Subcutaneous adipose tissue (tissue), 4 donors: ENCODE data around the gene PRDM5. TPM values are rescaled to one million over a fixed set of nuclear protein-coding genes. Genes with fewer than 3 reads are reported as not detected.

Experiments used
- small RNA-seq: library from RNA; depleted of rRNA; stranded (forward); fragments of <200 nt; gene quantifications from one replicate; pipeline ENCODE3, GENCODE V24; 2016
- total RNA-seq, 4 donors: library from RNA; depleted of rRNA; stranded (reverse); fragments of >200 nt; gene quantifications; one replicate each; pipeline ENCODE4 v1.1.0, GENCODE V29; 2016
- TF ChIP-seq, protein P1 (sequence below): fragments of 450-650 bp; IDR thresholded peaks from one replicate; pipeline ENCODE4 v1.5.1; 2016; ENCODE audit warnings: low read depth, mild to moderate bottlenecking, control low read depth, antibody characterized with exemption, moderate library complexity

The PRDM5 gene
- total RNA-seq, 4 donors from 2014 or later = 7.3 to 15.4 (median 11.1) TPM

- TF ChIP-seq, protein P1, sequence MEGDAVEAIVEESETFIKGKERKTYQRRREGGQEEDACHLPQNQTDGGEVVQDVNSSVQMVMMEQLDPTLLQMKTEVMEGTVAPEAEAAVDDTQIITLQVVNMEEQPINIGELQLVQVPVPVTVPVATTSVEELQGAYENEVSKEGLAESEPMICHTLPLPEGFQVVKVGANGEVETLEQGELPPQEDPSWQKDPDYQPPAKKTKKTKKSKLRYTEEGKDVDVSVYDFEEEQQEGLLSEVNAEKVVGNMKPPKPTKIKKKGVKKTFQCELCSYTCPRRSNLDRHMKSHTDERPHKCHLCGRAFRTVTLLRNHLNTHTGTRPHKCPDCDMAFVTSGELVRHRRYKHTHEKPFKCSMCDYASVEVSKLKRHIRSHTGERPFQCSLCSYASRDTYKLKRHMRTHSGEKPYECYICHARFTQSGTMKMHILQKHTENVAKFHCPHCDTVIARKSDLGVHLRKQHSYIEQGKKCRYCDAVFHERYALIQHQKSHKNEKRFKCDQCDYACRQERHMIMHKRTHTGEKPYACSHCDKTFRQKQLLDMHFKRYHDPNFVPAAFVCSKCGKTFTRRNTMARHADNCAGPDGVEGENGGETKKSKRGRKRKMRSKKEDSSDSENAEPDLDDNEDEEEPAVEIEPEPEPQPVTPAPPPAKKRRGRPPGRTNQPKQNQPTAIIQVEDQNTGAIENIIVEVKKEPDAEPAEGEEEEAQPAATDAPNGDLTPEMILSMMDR = no peak
Observed at GRCh38 chr4:120658772-120659171, 263.8 kb downstream of the PRDM5 start.

- TF ChIP-seq, protein P1 = no peak
Observed at GRCh38 chr4:120653804-120654573, 268.5 kb downstream of the PRDM5 start.

Small RNAs within 50 kb of the gene (small RNA-seq; reads per million reads assigned to genes)
- gene RNU6-550P = not detected

Other genes starting within 250 kb of the PRDM5 start
- gene NDNF, start 149.8 kb upstream of the PRDM5 start, total RNA-seq = 1 to 10 TPM; 3.9 to 6.6 (median 4.5) TPM
- under 1 TPM in 1 of 4 donors, not detected in 3; 0.34 TPM for gene TNIP3, start 241.6 kb upstream of the PRDM5 start, total RNA-seq